GM12864 (cell line): ENCODE data around the gene CCDC174.
"Not testable (repeated sequence)": the region's sequence is repeated elsewhere in the genome, so short reads cannot be mapped to it uniquely, and the experiment has no call there.

Experiments
- DNase-seq: peaks from one replicate; pipeline ENCODE4 v3.0.0-alpha.2; 2011; ENCODE audit warnings: low read depth
- H3K4me3 ChIP-seq: 2 replicates; pipeline ENCODE4 v1.5.1; 2011; ENCODE audit warnings: mild to moderate bottlenecking, low read depth, low read length, control low read depth
- TF ChIP-seq, protein P1 (sequence below): IDR thresholded peaks from 2 replicates; pipeline ENCODE4 v1.5.1; 2011; ENCODE audit warnings: low read depth, mild to moderate bottlenecking, moderate library complexity, low read length, control low read depth, inconsistent platforms; ENCODE audit errors: missing control alignments

The CCDC174 gene

DNA sequence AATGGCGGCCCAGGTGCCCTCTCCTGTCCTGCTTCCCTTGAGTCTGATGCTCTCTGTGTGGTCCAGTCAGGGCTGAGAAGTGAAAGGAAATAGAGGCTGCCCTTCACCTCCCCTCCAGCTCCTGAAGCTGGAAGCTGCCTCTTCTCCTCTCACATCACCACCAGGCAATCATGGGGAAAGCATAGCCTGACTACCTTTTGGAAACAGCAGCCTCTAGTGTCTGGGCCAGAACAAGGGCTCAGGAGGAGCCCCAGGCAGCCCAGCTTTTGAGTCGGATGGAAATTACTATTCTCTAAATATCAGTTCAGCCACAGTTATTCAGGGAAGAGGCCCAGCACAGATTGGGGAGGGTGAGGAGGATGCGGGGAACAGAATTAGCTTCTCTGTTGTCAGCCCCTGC lies 43.3 kb upstream of the CCDC174 start:
- TF ChIP-seq, protein P1, sequence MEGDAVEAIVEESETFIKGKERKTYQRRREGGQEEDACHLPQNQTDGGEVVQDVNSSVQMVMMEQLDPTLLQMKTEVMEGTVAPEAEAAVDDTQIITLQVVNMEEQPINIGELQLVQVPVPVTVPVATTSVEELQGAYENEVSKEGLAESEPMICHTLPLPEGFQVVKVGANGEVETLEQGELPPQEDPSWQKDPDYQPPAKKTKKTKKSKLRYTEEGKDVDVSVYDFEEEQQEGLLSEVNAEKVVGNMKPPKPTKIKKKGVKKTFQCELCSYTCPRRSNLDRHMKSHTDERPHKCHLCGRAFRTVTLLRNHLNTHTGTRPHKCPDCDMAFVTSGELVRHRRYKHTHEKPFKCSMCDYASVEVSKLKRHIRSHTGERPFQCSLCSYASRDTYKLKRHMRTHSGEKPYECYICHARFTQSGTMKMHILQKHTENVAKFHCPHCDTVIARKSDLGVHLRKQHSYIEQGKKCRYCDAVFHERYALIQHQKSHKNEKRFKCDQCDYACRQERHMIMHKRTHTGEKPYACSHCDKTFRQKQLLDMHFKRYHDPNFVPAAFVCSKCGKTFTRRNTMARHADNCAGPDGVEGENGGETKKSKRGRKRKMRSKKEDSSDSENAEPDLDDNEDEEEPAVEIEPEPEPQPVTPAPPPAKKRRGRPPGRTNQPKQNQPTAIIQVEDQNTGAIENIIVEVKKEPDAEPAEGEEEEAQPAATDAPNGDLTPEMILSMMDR, result no peak
- no peak for DNase-seq

DNA sequence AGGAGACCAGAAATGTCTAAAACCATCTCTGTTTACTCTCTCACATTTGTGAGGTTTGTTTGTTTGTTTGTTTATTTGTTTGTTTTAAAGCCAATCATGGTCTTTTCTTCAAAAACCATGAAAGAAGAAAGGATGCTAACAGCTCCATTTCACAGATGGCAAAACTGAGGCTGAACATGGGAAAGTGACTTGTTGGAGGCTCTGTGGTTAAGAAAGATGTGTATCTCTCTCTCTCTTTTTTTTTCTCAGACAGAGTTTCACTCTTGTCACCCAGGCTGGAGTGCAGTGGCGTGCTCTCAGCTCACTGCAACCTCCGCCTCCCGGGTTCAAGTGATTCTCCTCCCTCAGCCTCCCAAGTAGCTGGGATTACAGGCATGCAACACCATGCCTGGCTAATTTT lies 42.5 kb upstream of the CCDC174 start:
- not testable (repeated sequence) for H3K4me3 ChIP-seq, DNase-seq

More for the DNA sequence above, 43.3 kb upstream of the CCDC174 start:
- no peak overlapping the region for H3K4me3 ChIP-seq

DNA sequence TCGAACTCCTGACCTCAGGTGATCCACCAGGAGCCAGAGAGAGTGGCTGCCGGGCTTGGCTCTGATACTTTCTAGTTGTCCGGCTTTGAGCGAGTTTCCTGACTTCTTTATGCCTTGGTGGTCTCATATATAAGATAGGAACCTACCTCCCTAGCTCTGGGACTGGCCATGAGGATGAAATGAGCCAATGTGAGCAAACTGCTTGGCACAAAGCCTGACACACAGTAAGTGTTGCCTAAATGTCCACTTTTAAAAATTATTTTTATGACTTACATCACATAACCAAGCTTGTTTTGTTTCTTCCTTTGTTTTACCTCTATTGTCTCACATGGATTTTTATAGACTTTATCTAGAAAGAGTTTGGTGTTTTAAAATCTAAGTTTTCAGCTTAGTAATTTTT lies 42.1 kb upstream of the CCDC174 start:
- TF ChIP-seq, protein P1, result no peak
- no peak for DNase-seq
- H3K4me3 ChIP-seq, result no peak overlapping the region

DNA sequence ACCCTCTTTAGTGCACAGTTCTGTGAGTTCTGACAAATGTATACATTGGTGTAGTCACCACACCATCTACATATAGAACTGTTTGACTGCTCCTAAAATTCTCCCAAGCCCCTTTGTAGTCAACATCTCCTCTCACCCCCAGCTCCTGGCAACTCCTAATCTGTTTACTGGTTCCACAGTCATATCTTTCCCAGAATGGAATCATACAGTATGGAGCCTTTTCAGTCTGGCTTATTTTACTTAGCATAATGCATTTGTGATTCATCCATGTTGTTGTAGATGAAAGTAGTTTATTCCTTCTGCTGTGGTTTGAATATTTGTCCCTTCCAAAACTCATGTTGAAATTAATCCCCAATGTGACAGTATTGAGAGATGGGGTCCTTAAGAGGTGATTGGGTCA lies 41.6 kb upstream of the CCDC174 start:
- TF ChIP-seq, protein P1, result no peak
- DNase-seq, result no peak

DNA sequence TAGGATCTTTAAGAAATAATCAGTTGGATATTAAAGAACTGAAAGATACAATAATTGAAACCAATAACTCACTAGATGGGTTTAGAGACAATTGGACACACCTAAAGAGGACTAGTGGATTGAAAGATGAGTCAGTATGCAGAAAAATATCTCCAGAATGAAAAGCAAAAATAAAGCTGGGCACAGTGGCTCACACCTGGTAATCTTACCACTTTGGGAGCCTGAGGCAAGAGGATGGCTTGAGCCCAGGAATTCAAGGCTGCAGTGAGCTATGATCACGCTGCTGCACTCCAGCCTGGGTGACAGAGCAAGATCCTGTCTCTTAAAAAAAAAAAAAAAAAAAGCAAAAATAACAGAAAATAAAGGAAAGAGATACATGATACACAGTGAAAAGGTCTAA lies 37.4 kb upstream of the CCDC174 start:
- no peak overlapping the region for H3K4me3 ChIP-seq
- TF ChIP-seq, protein P1, result no peak
- no peak for DNase-seq

More for the DNA sequence above, 41.6 kb upstream of the CCDC174 start:
- H3K4me3 ChIP-seq, result no peak overlapping the region

DNA sequence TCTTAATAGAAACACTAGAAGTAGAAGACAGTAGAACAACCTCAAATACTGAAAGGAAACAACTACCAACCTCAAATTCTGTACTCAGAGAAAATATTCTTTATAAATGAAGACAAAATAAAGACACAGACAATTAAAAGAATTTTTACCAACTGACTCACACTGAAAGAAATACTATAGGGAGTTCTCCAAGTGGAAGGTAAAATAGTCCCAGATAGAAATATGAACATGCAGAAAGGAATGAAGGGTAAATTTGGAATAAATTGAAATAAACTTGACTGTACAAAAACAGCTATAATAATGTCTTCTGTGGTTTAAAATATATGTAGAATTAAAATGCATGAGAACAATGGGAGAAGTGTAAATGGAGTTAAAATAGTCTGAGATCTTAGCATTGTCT lies 36.7 kb upstream of the CCDC174 start:
- no peak for DNase-seq
- TF ChIP-seq, protein P1, result no peak

DNA sequence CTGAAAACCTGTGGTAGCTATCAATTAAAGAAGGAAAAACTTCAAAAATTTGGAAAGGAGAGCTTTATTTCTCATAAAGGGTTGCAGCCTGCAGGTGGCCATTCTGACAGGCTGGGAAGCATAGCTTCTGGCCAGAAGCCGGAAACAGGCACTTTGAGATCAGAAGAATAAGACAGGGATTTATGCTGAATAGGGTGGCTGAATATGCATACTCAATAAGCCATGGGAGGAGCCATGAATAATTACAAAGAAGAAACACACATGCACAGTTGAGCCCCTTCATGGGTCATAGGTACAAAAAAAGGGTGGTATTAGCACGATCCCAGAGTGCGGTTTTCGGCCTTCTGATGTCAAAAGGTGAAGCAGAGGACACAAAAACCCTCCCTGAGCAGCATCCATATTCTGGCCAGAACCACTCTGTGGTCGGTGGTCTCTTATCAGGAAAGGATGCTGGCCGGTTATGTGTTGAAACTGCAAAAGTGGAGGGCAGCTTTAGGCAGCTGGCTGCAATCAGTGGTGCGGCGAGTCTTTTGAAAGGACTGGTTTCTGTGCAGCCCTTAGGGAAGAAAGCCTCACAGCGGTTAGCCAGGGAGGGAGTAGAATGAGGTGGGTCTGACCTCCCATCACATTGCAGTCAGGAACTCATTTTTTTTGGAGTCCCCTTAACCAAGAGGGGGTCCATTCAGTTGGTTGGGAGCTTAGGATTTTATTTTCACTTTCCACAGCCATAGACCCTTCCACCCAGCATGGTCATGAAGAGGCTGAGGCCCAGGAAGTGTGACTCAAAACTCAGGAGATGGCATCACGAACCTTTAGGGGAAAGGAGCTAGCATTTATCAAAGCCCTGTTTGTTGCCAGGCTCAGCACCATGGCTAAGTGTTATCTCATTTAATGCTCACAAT lies 34.7 kb upstream of the CCDC174 start:
- DNase-seq, result no peak
- TF ChIP-seq, protein P1, result no peak
- H3K4me3 ChIP-seq, result no peak overlapping the region

More for the DNA sequence above, 36.7 kb upstream of the CCDC174 start:
- H3K4me3 ChIP-seq, result no peak overlapping the region
